Adipocyte (in vitro differentiated cells): ENCODE measurements around the gene ACTN4.
"Not testable (repeated sequence)": the region's sequence is repeated elsewhere in the genome, so short reads cannot be mapped to it uniquely, and the experiment has no call there.

Source experiments
- DNase-seq: peaks from one replicate; pipeline ENCODE4 v3.0.0-alpha.2; 2015; ENCODE audit warnings: low read depth
- H3K27me3 ChIP-seq: replicated peaks from 2 replicates; pipeline ENCODE4 v1.7.0; 2013; ENCODE audit warnings: mild to moderate bottlenecking, low read length, moderate library complexity; ENCODE audit not compliant: control insufficient read depth, insufficient read depth
- H3K36me3 ChIP-seq: 2 replicates; pipeline ENCODE4 v1.7.0; 2013; ENCODE audit warnings: low read length, mild to moderate bottlenecking, moderate library complexity; ENCODE audit not compliant: control insufficient read depth, insufficient read depth, severe bottlenecking
- H3K4me1 ChIP-seq: 2 replicates; pipeline ENCODE4 v1.7.0; 2013; ENCODE audit warnings: mild to moderate bottlenecking, low read length, moderate library complexity; ENCODE audit not compliant: control insufficient read depth, insufficient read depth
- H3K4me3 ChIP-seq: 2 replicates; pipeline ENCODE4 v1.7.0; 2013; ENCODE audit warnings: mild to moderate bottlenecking, low read length, moderate library complexity
- H3K9ac ChIP-seq: 2 replicates; pipeline ENCODE4 v1.7.0; 2013; ENCODE audit warnings: mild to moderate bottlenecking, low read length, moderate library complexity
- H3K9me3 ChIP-seq: 2 replicates; pipeline ENCODE4 v1.7.0; 2013; ENCODE audit warnings: mild to moderate bottlenecking, low read length, moderate library complexity; ENCODE audit not compliant: control insufficient read depth

The ACTN4 gene

GRCh38 chr19:38647368-38647965 is at the start of gene ACTN4:
ACTN4 (plus strand) TSS chr19:38647649; CDS start chr19:38647746, 97 bp downstream.
- Histone ChIP-seq H3K9me3 (no peaks in the 10 kb centered on the region), H3K4me1 (peaks cover 28% of the 10 kb centered on the region), H3K27me3 (no peaks in the 10 kb centered on the region), H3K4me3 (peak within 1 kb of the TSS; percentile 100), H3K36me3 (no peaks in the 10 kb centered on the region), H3K9ac (peak within 1 kb of the TSS; percentile 100)
- DNase-seq = peak; percentile 99

- H3K27me3 ChIP-seq = peaks cover 5% of the 10 kb centered on the region
- H3K4me1 ChIP-seq = no peaks in the 10 kb centered on the region
- H3K36me3 ChIP-seq = no peaks in the 10 kb centered on the region
- H3K4me3 ChIP-seq = no peak overlapping the region
- H3K9me3 ChIP-seq = no peaks in the 10 kb centered on the region
- DNase-seq = no peak
- no peak overlapping the region for H3K9ac ChIP-seq
Observed at GRCh38 chr19:38599722-38600121, 47.7 kb upstream of the ACTN4 start.

GRCh38 chr19:38602856-38603255 is 44.6 kb upstream of the ACTN4 start:
- not testable (repeated sequence) for H3K4me3 ChIP-seq, H3K9ac ChIP-seq, H3K9me3 ChIP-seq, H3K27me3 ChIP-seq, H3K4me1 ChIP-seq, H3K36me3 ChIP-seq, DNase-seq

GRCh38 chr19:38606131-38606530 is 41.3 kb upstream of the ACTN4 start:
- no peak overlapping the region for H3K9ac ChIP-seq
- no peak for DNase-seq
- peaks cover 6% of the 10 kb centered on the region for H3K27me3 ChIP-seq
- H3K4me3 ChIP-seq = no peak overlapping the region
- no peaks in the 10 kb centered on the region for H3K36me3 ChIP-seq
- no peaks in the 10 kb centered on the region for H3K9me3 ChIP-seq
- H3K4me1 ChIP-seq = no peaks in the 10 kb centered on the region

GRCh38 chr19:38614289-38614688 is 33.2 kb upstream of the ACTN4 start:
- H3K4me3 ChIP-seq = no peak overlapping the region
- DNase-seq = no peak
- H3K9ac ChIP-seq = no peak overlapping the region
- H3K9me3 ChIP-seq = no peaks in the 10 kb centered on the region
- no peaks in the 10 kb centered on the region for H3K36me3 ChIP-seq
- H3K27me3 ChIP-seq = peaks cover 6% of the 10 kb centered on the region
- H3K4me1 ChIP-seq = peaks cover 7% of the 10 kb centered on the region

- DNase-seq = no peak
- Histone ChIP-seq H3K4me1 (peaks cover 13% of the 10 kb centered on the region), H3K36me3 (no peaks in the 10 kb centered on the region), H3K27me3 (no peaks in the 10 kb centered on the region), H3K9me3 (no peaks in the 10 kb centered on the region), H3K4me3 (no peak overlapping the region), H3K9ac (no peak overlapping the region)
Observed at GRCh38 chr19:38615007-38615581, 32.4 kb upstream of the ACTN4 start.

- H3K4me3 ChIP-seq = no peak overlapping the region
- H3K27me3 ChIP-seq = no peaks in the 10 kb centered on the region
- no peak for DNase-seq
- H3K4me1 ChIP-seq = peaks cover 16% of the 10 kb centered on the region
- no peaks in the 10 kb centered on the region for H3K9me3 ChIP-seq
- no peak overlapping the region for H3K9ac ChIP-seq
- peaks cover 8% of the 10 kb centered on the region for H3K36me3 ChIP-seq
Observed at GRCh38 chr19:38616265-38616664, 31.2 kb upstream of the ACTN4 start.

GRCh38 chr19:38617283-38617763 is 30.1 kb upstream of the ACTN4 start:
- Histone ChIP-seq H3K9me3 (no peaks in the 10 kb centered on the region), H3K4me3 (no peak overlapping the region), H3K4me1 (peaks cover 16% of the 10 kb centered on the region), H3K27me3 (no peaks in the 10 kb centered on the region), H3K9ac (no peak overlapping the region), H3K36me3 (peaks cover 18% of the 10 kb centered on the region)
- DNase-seq = no peak

GRCh38 chr19:38617764-38618589 is 29.5 kb upstream of the ACTN4 start, which contains the start of gene MAP4K1:
MAP4K1 (minus strand) TSS chr19:38617953; CDS start chr19:38617895, 58 bp downstream.
- Histone ChIP-seq H3K9ac (peak within 1 kb of the TSS; percentile 97), H3K27me3 (no peaks in the 10 kb centered on the region), H3K4me1 (peaks cover 16% of the 10 kb centered on the region), H3K36me3 (peaks cover 24% of the 10 kb centered on the region), H3K9me3 (no peaks in the 10 kb centered on the region), H3K4me3 (peak within 1 kb of the TSS; percentile 90)
- DNase-seq = no peak

GRCh38 chr19:38618590-38619360 is 28.7 kb upstream of the ACTN4 start, which contains the start of gene EIF3K:
EIF3K (plus strand) TSS chr19:38619188; CDS start chr19:38619269, 81 bp downstream.
- Histone ChIP-seq H3K36me3 (peaks cover 27% of the 10 kb centered on the region), H3K4me3 (peak within 1 kb of the TSS; percentile 90), H3K27me3 (no peaks in the 10 kb centered on the region), H3K9me3 (no peaks in the 10 kb centered on the region), H3K9ac (peak within 1 kb of the TSS; percentile 97), H3K4me1 (peaks cover 16% of the 10 kb centered on the region)
- DNase-seq = peak; percentile 100
